Fibroblast of lung (primary cell): ENCODE results near the gene SPINT2. TPM values are rescaled to one million over a fixed set of nuclear protein-coding genes. Genes with fewer than 3 reads are reported as not detected.

Experiments used
- DNase-seq, 2 donors: peaks; one replicate each; pipeline versions ENCODE4 v3.0.0 to v3.0.0-alpha.2; 2010; ENCODE audit warnings: low read depth in 2 of 2
- H2AFZ ChIP-seq: 2 replicates; pipeline ENCODE4 v1.5.1; 2012; ENCODE audit warnings: low read length, control low read depth, inconsistent platforms
- H3K27ac ChIP-seq: 2 replicates; pipeline ENCODE4 v1.5.1; 2011; ENCODE audit warnings: low read length, control low read depth; ENCODE audit not compliant: insufficient read depth
- H3K27me3 ChIP-seq: 2 replicates; pipeline ENCODE4 v1.5.1; 2011; ENCODE audit warnings: mild to moderate bottlenecking, low read length; ENCODE audit not compliant: control insufficient read depth, insufficient read depth
- H3K36me3 ChIP-seq: 2 replicates; pipeline ENCODE4 v1.5.1; 2011; ENCODE audit warnings: low read length; ENCODE audit not compliant: control insufficient read depth, insufficient read depth
- H3K4me1 ChIP-seq: 2 replicates; pipeline ENCODE4 v1.5.1; 2011; ENCODE audit warnings: low read length; ENCODE audit not compliant: control insufficient read depth, insufficient read depth; ENCODE audit errors: extremely low read depth
- H3K4me2 ChIP-seq: 2 replicates; pipeline ENCODE4 v1.5.1; 2011; ENCODE audit warnings: low read length, control low read depth; ENCODE audit not compliant: insufficient read depth; ENCODE audit errors: extremely low read depth
- H3K4me3 ChIP-seq, 4 experiments: fragments of 200-600 bp in 1 of 4; sonication (generic) in 1 of 4; replicated peaks in 1 of 4; 2 replicates each; pipeline ENCODE4 v1.5.1; 2011 to 2016; ENCODE audit warnings: low read length in 4 of 4, low read depth in 3 of 4, mild to moderate bottlenecking in 3 of 4, control low read depth in 2 of 4, inconsistent platforms in 1 of 4, mixed read lengths in 1 of 4; ENCODE audit not compliant: insufficient read depth in 1 of 4; ENCODE audit errors: control extremely low read depth in 1 of 4
- H3K79me2 ChIP-seq: 2 replicates; pipeline ENCODE4 v1.5.1; 2012; ENCODE audit warnings: mild to moderate bottlenecking, low read length, inconsistent platforms; ENCODE audit not compliant: control insufficient read depth, insufficient read depth
- H3K9ac ChIP-seq: 2 replicates; pipeline ENCODE4 v1.5.1; 2011; ENCODE audit warnings: mild to moderate bottlenecking, low read length, control low read depth; ENCODE audit not compliant: insufficient read depth
- H3K9me3 ChIP-seq: 2 replicates; pipeline ENCODE4 v1.5.1; 2012; ENCODE audit warnings: low read depth, low read length; ENCODE audit not compliant: control insufficient read depth, insufficient read depth
- H4K20me1 ChIP-seq: 2 replicates; pipeline ENCODE4 v1.5.1; 2011; ENCODE audit warnings: low read length; ENCODE audit not compliant: control insufficient read depth, insufficient read depth; ENCODE audit errors: extremely low read depth
- CTCF ChIP-seq, 2 donors: IDR thresholded peaks in 1 of 2; conservative IDR thresholded peaks in 1 of 2; 1 replicate in 1 of 2; 2 replicates in 1 of 2; pipeline ENCODE4 v1.5.1; 2011 to 2012; ENCODE audit warnings: low read length in 2 of 2, control low read depth in 1 of 2, inconsistent platforms in 1 of 2, low read depth in 1 of 2, mild to moderate bottlenecking in 1 of 2
- EZH2 ChIP-seq: IDR thresholded peaks from 2 replicates; pipeline ENCODE4 v1.5.1; 2012; ENCODE audit warnings: low read length, control low read depth, mild to moderate bottlenecking; ENCODE audit errors: missing control alignments
- polyA plus RNA-seq, 2 donors: library from polyadenylated mRNA; depleted of rRNA in 1 of 2; stranded (reverse) in 1 of 2; unstranded in 1 of 2; fragments of >200 nt; gene quantifications; 2 replicates each; pipeline ENCODE4 v1.2.1, GENCODE V29; 2011 to 2012; ENCODE audit warnings: missing spikeins in 1 of 2
- total RNA-seq: library from RNA; depleted of rRNA; stranded (reverse); fragments of >200 nt; gene quantifications from 2 replicates; pipeline ENCODE4 v1.2.1, GENCODE V29; 2014

Gene SPINT2
- total and polyA plus RNA-seq, 2 donors (not counting 1 experiment from before 2014, with no cell fraction given) = 4.5 to 4.6 TPM

- no peak overlapping the region for H3K9ac ChIP-seq
- H3K4me2 ChIP-seq = no peak overlapping the region
- peaks cover 17% of the 10 kb centered on the region for H3K4me1 ChIP-seq
- H3K27me3 ChIP-seq = no peaks in the 10 kb centered on the region
- no peak overlapping the region for H3K27ac ChIP-seq
- H3K79me2 ChIP-seq = no peaks in the 10 kb centered on the region
- H3K4me3 ChIP-seq = no peak overlapping the region
- H4K20me1 ChIP-seq = no peaks in the 10 kb centered on the region
- DNase-seq = no peak
- H3K9me3 ChIP-seq = no peaks in the 10 kb centered on the region
- no peaks in the 10 kb centered on the region for H3K36me3 ChIP-seq
- TF ChIP-seq CTCF (conservative IDR thresholded peaks at IDR 0.05 in 1 of 2, IDR thresholded peaks at IDR 0.05 in 1 of 2; ENCODE audit: low read depth in 1 of 2, low read length in 2 of 2) (no peak), EZH2 (no peak)
- H2AFZ ChIP-seq = no peak overlapping the region
Observed at GRCh38 chr19:38265921-38266429, 1.6 kb downstream of the SPINT2 start.

- H2AFZ ChIP-seq = no peak overlapping the region
- no peaks in the 10 kb centered on the region for H4K20me1 ChIP-seq
- H3K27me3 ChIP-seq = no peaks in the 10 kb centered on the region
- H3K36me3 ChIP-seq = no peaks in the 10 kb centered on the region
- TF ChIP-seq EZH2 = no peak
- TF ChIP-seq CTCF (conservative IDR thresholded peaks at IDR 0.05 in 1 of 2, IDR thresholded peaks at IDR 0.05 in 1 of 2; ENCODE audit: low read depth in 1 of 2, low read length in 2 of 2) = no peak
- no peak overlapping the region for H3K4me3 ChIP-seq
- H3K9me3 ChIP-seq = no peaks in the 10 kb centered on the region
- H3K79me2 ChIP-seq = no peaks in the 10 kb centered on the region
- no peak overlapping the region for H3K4me2 ChIP-seq
- DNase-seq = peak; percentile 42 to 73
- H3K4me1 ChIP-seq = peaks cover 17% of the 10 kb centered on the region
- H3K9ac ChIP-seq = no peak overlapping the region
- no peak overlapping the region for H3K27ac ChIP-seq
Observed at GRCh38 chr19:38266981-38267597, 2.7 kb downstream of the SPINT2 start.

GRCh38 chr19:38267761-38268483 is 3.5 kb downstream of the SPINT2 start:
- H3K27me3 ChIP-seq = no peaks in the 10 kb centered on the region
- no peak overlapping the region for H3K27ac ChIP-seq
- DNase-seq = no peak
- H3K36me3 ChIP-seq = no peaks in the 10 kb centered on the region
- peaks cover 17% of the 10 kb centered on the region for H3K4me1 ChIP-seq
- no peaks in the 10 kb centered on the region for H3K79me2 ChIP-seq
- TF ChIP-seq CTCF (conservative IDR thresholded peaks at IDR 0.05 in 1 of 2, IDR thresholded peaks at IDR 0.05 in 1 of 2; ENCODE audit: low read depth in 1 of 2, low read length in 2 of 2) (no peak), EZH2 (no peak)
- H3K9ac ChIP-seq = no peak overlapping the region
- no peaks in the 10 kb centered on the region for H4K20me1 ChIP-seq
- no peaks in the 10 kb centered on the region for H3K9me3 ChIP-seq
- H3K4me2 ChIP-seq = no peak overlapping the region
- no peak overlapping the region for H3K4me3 ChIP-seq
- no peak overlapping the region for H2AFZ ChIP-seq
